ENCODE measurements around the gene CALCOCO1. TPM values are rescaled to one million over a fixed set of nuclear protein-coding genes. Genes with fewer than 3 reads are reported as not detected.

Gene CALCOCO1
- total RNA-seq, 4 donors from 2014 or later, result 121 to 219 (median 152) TPM

DNA sequence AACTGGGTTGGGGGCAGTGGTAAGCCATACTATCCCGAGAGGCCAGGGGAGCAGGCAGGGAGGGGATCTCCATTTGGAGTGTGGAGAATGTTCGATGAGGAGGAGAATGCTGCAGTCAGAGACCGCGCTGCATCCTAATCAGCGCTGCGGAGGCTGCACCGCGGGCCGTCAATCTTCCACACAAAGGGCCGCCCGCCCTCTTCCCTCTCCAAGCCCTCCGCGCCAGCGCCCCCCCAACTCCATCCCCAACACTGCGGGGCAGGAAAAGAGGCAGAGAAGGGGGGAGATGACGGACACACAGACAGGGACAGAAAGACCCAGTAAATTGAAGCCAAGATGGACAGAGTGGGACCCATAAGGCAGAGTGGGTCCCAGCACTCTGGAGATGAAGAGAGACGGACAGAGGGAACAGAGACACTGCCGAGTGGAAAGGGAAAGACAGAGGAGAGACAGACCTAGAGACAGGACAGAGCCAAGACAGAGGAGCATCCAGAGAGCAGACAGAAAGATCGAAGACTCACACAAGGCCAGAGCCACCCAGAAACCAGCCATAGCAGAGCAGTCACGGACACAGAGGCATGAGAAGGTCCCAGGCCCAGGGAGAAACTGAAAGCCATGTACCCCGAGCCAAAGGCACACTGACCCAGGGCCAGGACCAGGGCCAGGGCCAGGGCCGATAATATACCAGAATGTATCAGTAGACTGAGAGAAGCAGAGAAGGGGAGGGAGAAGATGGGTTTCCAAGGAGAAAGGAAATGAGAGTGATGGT is 21.0 kb upstream of the CALCOCO1 start:
- Histone ChIP-seq H3K27me3 (no peaks in the 10 kb centered on the region), H3K27ac (no peak overlapping the region), H3K4me3 (no peak overlapping the region), H3K4me1 (no peaks in the 10 kb centered on the region), H3K36me3 (no peaks in the 10 kb centered on the region), H3K9me3 (no peaks in the 10 kb centered on the region)
- TF ChIP-seq POLR2A (IDR thresholded peaks at IDR 0.05) (no peak), CTCF (IDR thresholded peaks at IDR 0.05) (no peak)
- intact Hi-C loops (cut with DNase I; ENCODE audit: low total_unique reads), result loop anchor here (10.0 kb wide), 1 partner anchor 203 kb away; no protein-coding TSS in a partner anchor
- no peak for DNase-seq

DNA sequence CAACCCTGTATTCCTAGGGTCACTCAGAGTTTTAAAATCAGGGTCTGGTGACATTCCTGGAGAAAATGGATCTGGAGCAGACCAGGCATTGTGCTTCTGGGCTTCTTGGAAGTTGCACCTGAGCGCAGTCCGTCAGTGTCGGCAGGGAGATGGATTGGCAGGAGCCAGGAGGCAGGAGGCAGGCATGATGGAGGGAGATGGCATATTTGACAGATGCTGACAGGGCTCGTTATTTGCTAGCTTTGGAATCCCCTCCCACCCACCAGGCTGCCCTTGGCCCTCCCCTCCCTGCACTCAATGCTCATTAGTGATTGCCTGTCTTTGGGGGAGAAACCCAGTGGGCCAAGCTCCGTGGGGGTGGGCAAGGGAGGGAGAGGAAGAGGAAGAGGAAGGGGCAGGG is 19.8 kb upstream of the CALCOCO1 start:
- H3K36me3 ChIP-seq, result no peaks in the 10 kb centered on the region
- no peaks in the 10 kb centered on the region for H3K27me3 ChIP-seq
- no peaks in the 10 kb centered on the region for H3K4me1 ChIP-seq
- intact Hi-C loops (cut with DNase I; ENCODE audit: low total_unique reads), result loop anchor here (10.0 kb wide), 1 partner anchor 202 kb away; no protein-coding TSS in a partner anchor
- no peak for DNase-seq
- no peak overlapping the region for H3K27ac ChIP-seq
- H3K4me3 ChIP-seq, result no peak overlapping the region
- TF ChIP-seq POLR2A (IDR thresholded peaks at IDR 0.05), result no peak
- TF ChIP-seq CTCF (IDR thresholded peaks at IDR 0.05), result no peak
- H3K9me3 ChIP-seq, result no peaks in the 10 kb centered on the region

- Histone ChIP-seq H3K36me3 (no peaks in the 10 kb centered on the region), H3K27me3 (no peaks in the 10 kb centered on the region), H3K4me1 (no peaks in the 10 kb centered on the region), H3K4me3 (no peak overlapping the region), H3K27ac (no peak overlapping the region), H3K9me3 (no peaks in the 10 kb centered on the region)
- peak; percentile 94 to 95 for DNase-seq
- intact Hi-C loops (cut with DNase I; ENCODE audit: low total_unique reads), result loop anchor here (10.0 kb wide), 1 partner anchor 202 kb away; no protein-coding TSS in a partner anchor
- TF ChIP-seq CTCF (IDR thresholded peaks at IDR 0.05), result peak; percentile 99 to 100 (median 100)
- TF ChIP-seq POLR2A (IDR thresholded peaks at IDR 0.05), result no peak
Observed at GRCh38 chr12:53746592-53747092, 19.4 kb upstream of the CALCOCO1 start.

GRCh38 chr12:53744751-53745150 is 17.5 kb upstream of the CALCOCO1 start:
- no peak for DNase-seq
- TF ChIP-seq POLR2A (IDR thresholded peaks at IDR 0.05) (no peak), CTCF (IDR thresholded peaks at IDR 0.05) (no peak)
- no peak overlapping the region for H3K27ac ChIP-seq
- H3K4me3 ChIP-seq, result no peak overlapping the region
- intact Hi-C loops (cut with DNase I; ENCODE audit: low total_unique reads), result loop anchor here (5.0 to 10.0 kb wide), 2 partner anchors 42 to 200 kb away; no protein-coding TSS in a partner anchor
- H3K4me1 ChIP-seq, result peaks cover 0 to 3% of the 10 kb centered on the region in 2 donors
- H3K27me3 ChIP-seq, result no peaks in the 10 kb centered on the region
- no peaks in the 10 kb centered on the region for H3K9me3 ChIP-seq
- H3K36me3 ChIP-seq, result no peaks in the 10 kb centered on the region

- TF ChIP-seq POLR2A (IDR thresholded peaks at IDR 0.05) (no peak), CTCF (IDR thresholded peaks at IDR 0.05) (no peak)
- Histone ChIP-seq H3K27ac (no peak overlapping the region), H3K36me3 (no peaks in the 10 kb centered on the region), H3K4me1 (peaks cover 0 to 9% of the 10 kb centered on the region in 2 donors), H3K4me3 (no peak overlapping the region), H3K27me3 (no peaks in the 10 kb centered on the region), H3K9me3 (no peaks in the 10 kb centered on the region)
- no peak for DNase-seq
- intact Hi-C loops (cut with DNase I; ENCODE audit: low total_unique reads), result loop anchor here (5.0 to 10.0 kb wide), 2 partner anchors 42 to 199 kb away; no protein-coding TSS in a partner anchor
Observed at GRCh38 chr12:53744130-53744441, 16.8 kb upstream of the CALCOCO1 start.

Measured in uterus (tissue), 4 donors.